GM12865 (cell line): ENCODE data around the gene KIF26B.
A peak's percentile ranks its signal among the peaks of the same experiment; 100 is the strongest.

Experiments
- DNase-seq: peaks from one replicate; pipeline ENCODE4 v3.0.0; 2010; ENCODE audit warnings: low read depth
- H3K4me3 ChIP-seq: 2 replicates; pipeline ENCODE4 v1.5.1; 2011; ENCODE audit warnings: mild to moderate bottlenecking, low read depth, low read length, control low read depth
- CTCF ChIP-seq: IDR thresholded peaks from 2 replicates; pipeline ENCODE4 v1.5.1; 2011; ENCODE audit warnings: low read length, control low read depth, low read depth, inconsistent platforms; ENCODE audit not compliant: insufficient read depth; ENCODE audit errors: missing control alignments

KIF26B gene

GRCh38 chr1:245154429-245155271, at the start of gene KIF26B:
Gene KIF26B, plus strand, starts transcription at chr1:245154985. Its CDS starts 440 bp downstream, at chr1:245155425.
- no peak for TF ChIP-seq CTCF
- peak within 1 kb of the TSS; percentile 47 for H3K4me3 ChIP-seq
- peak; percentile 54 for DNase-seq

GRCh38 chr1:245105042-245105441, 49.7 kb upstream of the KIF26B start:
- TF ChIP-seq CTCF, result no peak
- H3K4me3 ChIP-seq, result no peak overlapping the region
- no peak for DNase-seq

- no peak for DNase-seq
- TF ChIP-seq CTCF, result no peak
These were observed 48.9 kb upstream of the KIF26B start for GRCh38 chr1:245105815-245106410.

GRCh38 chr1:245107776-245108114, 47.0 kb upstream of the KIF26B start:
- no peak for DNase-seq
- TF ChIP-seq CTCF, result no peak
- no peak overlapping the region for H3K4me3 ChIP-seq

More at GRCh38 chr1:245105815-245106410, 48.9 kb upstream of the KIF26B start:
- H3K4me3 ChIP-seq, result no peak overlapping the region

GRCh38 chr1:245108246-245108645, 46.5 kb upstream of the KIF26B start:
- no peak for TF ChIP-seq CTCF
- H3K4me3 ChIP-seq, result no peak overlapping the region
- DNase-seq, result no peak

- H3K4me3 ChIP-seq, result no peak overlapping the region
- no peak for DNase-seq
- no peak for TF ChIP-seq CTCF
These were observed 45.9 kb upstream of the KIF26B start for GRCh38 chr1:245108909-245109308.
